ENCODE data around the gene DNMT3A.

DNMT3A gene

DNA sequence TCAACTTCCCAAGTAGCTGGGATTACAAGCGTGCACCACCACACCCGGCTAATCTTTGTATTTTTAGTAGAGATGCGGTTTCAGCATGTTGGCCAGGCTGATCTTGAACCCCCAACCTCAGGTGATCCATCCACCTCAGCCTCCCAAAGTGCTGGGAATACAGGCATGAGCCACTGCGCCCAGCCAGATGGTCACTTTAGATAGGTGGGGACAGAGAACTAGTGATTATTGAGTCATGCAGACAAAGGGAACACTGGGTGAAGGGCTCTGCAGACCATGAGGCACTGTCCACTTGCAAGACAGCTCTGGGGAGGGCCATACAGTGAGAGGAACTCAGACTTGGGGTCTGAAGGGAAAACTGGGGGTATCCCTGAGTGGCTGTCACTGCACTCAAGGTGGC lies 114.9 kb downstream of the DNMT3A start:
- no peak overlapping the region for H3K4me3 ChIP-seq (ENCODE audit: low read depth, low read length)
- TF ChIP-seq CTCF (IDR thresholded peaks at IDR 0.05; ENCODE audit: low read depth, low read length): no peak
- DNase-seq (ENCODE audit: low read depth, low spot score): no peak
- in situ Hi-C loops (cut with HindIII; ENCODE audit: low sequenced_read_pairs): no loop called here

GRCh38 chr2:25222477-25223121 lies 119.1 kb downstream of the DNMT3A start:
- in situ Hi-C loops (cut with HindIII; ENCODE audit: low sequenced_read_pairs): no loop called here
- H3K4me3 ChIP-seq (ENCODE audit: low read depth, low read length): no peak overlapping the region
- TF ChIP-seq CTCF (IDR thresholded peaks at IDR 0.05; ENCODE audit: low read depth, low read length): no peak
- DNase-seq (ENCODE audit: low read depth, low spot score): no peak

- in situ Hi-C loops (cut with HindIII; ENCODE audit: low sequenced_read_pairs): no loop called here
- no peak for TF ChIP-seq CTCF (IDR thresholded peaks at IDR 0.05; ENCODE audit: low read depth, low read length)
- H3K4me3 ChIP-seq (ENCODE audit: low read depth, low read length): no peak overlapping the region
- no peak for DNase-seq (ENCODE audit: low read depth, low spot score)
Measured at GRCh38 chr2:25221579-25221978, 120.1 kb downstream of the DNMT3A start.

DNA sequence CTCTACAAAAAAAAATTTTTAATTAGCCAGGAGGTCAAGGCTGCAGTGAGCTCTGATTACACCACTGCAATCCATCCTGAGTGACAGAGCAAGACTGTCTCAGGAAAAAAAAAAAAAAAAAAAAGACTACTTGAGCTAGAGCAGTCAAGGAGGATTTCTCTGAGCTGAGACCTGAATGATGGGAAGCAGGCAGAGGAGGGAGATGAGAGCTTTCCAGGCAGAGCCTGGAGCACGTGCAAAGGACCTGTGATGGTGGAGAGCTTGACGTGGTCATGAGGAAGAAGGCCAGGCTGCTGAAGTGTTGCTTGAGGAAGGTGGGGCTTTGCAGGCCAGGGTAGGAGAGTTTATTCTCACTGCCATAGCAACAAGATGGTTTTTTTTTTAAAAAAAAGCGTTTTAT lies 121.4 kb downstream of the DNMT3A start:
- DNase-seq (ENCODE audit: low read depth, low spot score): no peak
- H3K4me3 ChIP-seq (ENCODE audit: low read depth, low read length): no peak overlapping the region
- in situ Hi-C loops (cut with HindIII; ENCODE audit: low sequenced_read_pairs): no loop called here
- TF ChIP-seq CTCF (IDR thresholded peaks at IDR 0.05; ENCODE audit: low read depth, low read length): no peak

GRCh38 chr2:25219621-25220020 lies 122.1 kb downstream of the DNMT3A start:
- no peak for DNase-seq (ENCODE audit: low read depth, low spot score)
- in situ Hi-C loops (cut with HindIII; ENCODE audit: low sequenced_read_pairs): no loop called here
- no peak overlapping the region for H3K4me3 ChIP-seq (ENCODE audit: low read depth, low read length)
- no peak for TF ChIP-seq CTCF (IDR thresholded peaks at IDR 0.05; ENCODE audit: low read depth, low read length)

DNA sequence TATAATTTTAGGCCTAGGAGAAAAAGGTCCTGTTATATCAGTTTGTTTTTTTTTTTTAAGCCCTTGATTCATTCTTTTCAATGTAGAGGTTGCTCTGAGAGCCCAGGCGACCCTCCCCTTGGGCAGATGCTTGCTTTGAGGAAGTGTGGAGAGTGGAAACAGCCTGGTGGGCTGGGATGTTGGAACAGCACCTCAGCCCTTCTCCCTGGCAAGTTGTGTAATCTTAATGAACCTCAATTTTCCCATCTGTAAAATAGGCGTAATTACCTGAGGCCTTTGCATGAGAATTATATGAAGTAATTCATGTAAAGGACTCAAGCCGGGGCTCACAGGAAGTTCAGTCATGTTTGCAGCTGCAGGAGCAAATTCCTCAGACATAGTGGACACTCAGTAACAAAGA lies 123.6 kb downstream of the DNMT3A start:
- in situ Hi-C loops (cut with HindIII; ENCODE audit: low sequenced_read_pairs): no loop called here
- no peak for TF ChIP-seq CTCF (IDR thresholded peaks at IDR 0.05; ENCODE audit: low read depth, low read length)
- no peak overlapping the region for H3K4me3 ChIP-seq (ENCODE audit: low read depth, low read length)
- DNase-seq (ENCODE audit: low read depth, low spot score): no peak

Data from astrocyte of the spinal cord (primary cell).